A673 (cell line): ENCODE results near the gene FBXL13. TPM values are rescaled to one million over a fixed set of nuclear protein-coding genes. Genes with fewer than 3 reads are reported as not detected.

Experiments
- BruUV-seq: library from RNA; stranded (reverse); fragments of 400-500 nt; replicated peaks from 2 replicates; lab custom pipeline; 2021; lab: Mats Ljungman, UMichigan
- CTCF ChIA-PET: fragments of 300-600 bp; sonication (Branson Sonifier 250); formaldehyde crosslinking; loops from one replicate; lab custom pipeline; 2022; ENCODE audit warnings: antibody characterized with exemption; lab: Charles Lee
- POLR2A ChIA-PET: fragments of 300-600 bp; sonication (Branson Sonifier 250); formaldehyde crosslinking; loops from one replicate; lab custom pipeline; 2022; ENCODE audit warnings: antibody characterized with exemption; ENCODE audit not compliant: low non-redundant PET; lab: Charles Lee
- DNase-seq: peaks from one replicate; pipeline ENCODE4 v3.0.0-alpha.2; 2015; ENCODE audit warnings: low spot score
- H3K27ac ChIP-seq: fragments of 200-600 bp; sonication (generic); 2 replicates; pipeline ENCODE4 v1.5.1; 2016; ENCODE audit warnings: mixed run types, low read depth, mild to moderate bottlenecking, mixed read lengths, antibody characterized with exemption, low read length; ENCODE audit not compliant: poor library complexity, severe bottlenecking
- H3K27me3 ChIP-seq: fragments of 200-600 bp; sonication (generic); replicated peaks from 2 replicates; pipeline ENCODE4 v1.6.1; 2017; ENCODE audit warnings: mixed run types, low read depth, mild to moderate bottlenecking, mixed read lengths, antibody characterized with exemption, low read length; ENCODE audit not compliant: insufficient read depth, poor library complexity
- H3K36me3 ChIP-seq: fragments of 200-600 bp; sonication (generic); 2 replicates; pipeline ENCODE4 v1.6.1; 2016; ENCODE audit warnings: mixed run types, mild to moderate bottlenecking, mixed read lengths, antibody characterized with exemption, low read length; ENCODE audit not compliant: insufficient read depth, poor library complexity, severe bottlenecking
- H3K4me1 ChIP-seq: fragments of 200-600 bp; sonication (generic); 2 replicates; pipeline ENCODE4 v1.6.1; 2017; ENCODE audit warnings: mixed run types, mild to moderate bottlenecking, mixed read lengths, antibody characterized with exemption, low read length; ENCODE audit not compliant: insufficient read depth, poor library complexity, severe bottlenecking
- H3K4me3 ChIP-seq: fragments of 200-600 bp; sonication (generic); 2 replicates; pipeline ENCODE4 v1.5.1; 2016; ENCODE audit warnings: low read depth, mixed run types, mild to moderate bottlenecking, mixed read lengths, low read length; ENCODE audit not compliant: poor library complexity, severe bottlenecking
- H3K9me3 ChIP-seq: fragments of 200-600 bp; sonication (generic); 2 replicates; pipeline ENCODE4 v1.6.1; 2016; ENCODE audit warnings: mixed run types, low read depth, mild to moderate bottlenecking, mixed read lengths, antibody characterized with exemption, low read length; ENCODE audit not compliant: poor library complexity, severe bottlenecking
- EZH2 ChIP-seq: fragments of 200-600 bp; sonication (generic); IDR thresholded peaks from 2 replicates; pipeline ENCODE4 v1.6.1; 2017; ENCODE audit warnings: borderline replicate concordance, low read depth, mild to moderate bottlenecking, mixed read lengths, antibody characterized with exemption, low read length; ENCODE audit not compliant: poor library complexity, severe bottlenecking
- intact Hi-C: fragments of 100-400 bp; cut with micrococcal nuclease; formaldehyde crosslinking; loops from one replicate; pipeline ENCODE4 v1.10.0; 2022; ENCODE audit not compliant: unreplicated experiment
- total RNA-seq: library from RNA; stranded (reverse); gene quantifications from 2 replicates; pipeline ENCODE4 v1.2.3, GENCODE V29; 2021
- TF ChIP-seq, protein P1 (sequence below): fragments of 300-800, 200-600 bp; sonication (generic); conservative IDR thresholded peaks from 2 replicates; pipeline ENCODE4 v1.5.1; 2017; ENCODE audit warnings: low read depth, mild to moderate bottlenecking, antibody characterized with exemption, low read length, moderate library complexity, mixed read lengths

Gene FBXL13
- total RNA-seq, 1 experiment from 2014 or later: 0.37 TPM

DNA sequence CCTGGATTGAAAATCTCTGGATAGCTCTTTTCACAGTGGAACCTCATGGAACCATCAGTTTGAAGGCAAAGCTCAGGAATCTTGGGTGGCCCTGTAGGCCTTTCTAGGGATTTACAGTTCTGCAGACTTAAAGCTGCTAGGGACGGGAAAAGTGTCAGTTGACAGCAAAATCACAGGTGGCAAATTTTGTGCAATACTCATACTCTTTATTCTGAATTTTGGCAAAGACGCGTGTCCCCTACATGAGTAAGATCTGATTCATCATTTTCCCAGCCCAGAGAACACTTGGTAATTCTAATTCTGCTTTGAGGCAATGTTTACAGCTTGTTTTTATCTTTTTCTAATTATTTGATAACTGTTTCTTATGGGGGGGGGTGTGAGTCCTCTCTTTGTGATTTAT lies 158.2 kb downstream of the FBXL13 start:
- H3K4me3 ChIP-seq: no peak overlapping the region
- intact Hi-C loops: no loop called here
- BruUV-seq: no TSS peak

DNA sequence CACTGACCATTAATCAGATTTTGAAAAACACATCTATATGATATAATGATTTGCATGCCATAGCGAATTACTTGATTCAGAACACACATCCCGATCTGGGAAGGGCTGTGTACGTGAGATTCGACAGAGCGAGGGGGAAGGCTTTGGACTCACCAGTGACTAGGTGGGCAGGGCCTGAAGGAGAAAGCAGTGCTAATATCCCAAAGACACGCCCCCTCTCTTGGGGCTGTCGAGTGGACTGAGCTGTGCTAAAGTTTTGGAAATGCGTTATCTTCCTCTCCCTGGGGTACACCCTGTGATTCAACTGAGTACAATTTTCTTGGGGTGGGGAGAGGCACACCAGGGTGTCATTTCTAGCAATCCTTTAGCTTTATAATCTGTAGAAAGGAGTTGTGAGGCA lies 160.0 kb downstream of the FBXL13 start:
- intact Hi-C loops: loop anchor here (5.0 kb wide), 1 partner anchor 42 kb away; no protein-coding TSS in a partner anchor
- H3K4me1 ChIP-seq: peaks cover 32% of the 10 kb centered on the region
- ChIA-PET POLR2A (no interaction called here), CTCF (no interaction called here)
- no peaks in the 10 kb centered on the region for H3K9me3 ChIP-seq
- H3K4me3 ChIP-seq: no peak overlapping the region
- H3K27me3 ChIP-seq: no peaks in the 10 kb centered on the region
- TF ChIP-seq EZH2: no peak
- TF ChIP-seq, protein P1, sequence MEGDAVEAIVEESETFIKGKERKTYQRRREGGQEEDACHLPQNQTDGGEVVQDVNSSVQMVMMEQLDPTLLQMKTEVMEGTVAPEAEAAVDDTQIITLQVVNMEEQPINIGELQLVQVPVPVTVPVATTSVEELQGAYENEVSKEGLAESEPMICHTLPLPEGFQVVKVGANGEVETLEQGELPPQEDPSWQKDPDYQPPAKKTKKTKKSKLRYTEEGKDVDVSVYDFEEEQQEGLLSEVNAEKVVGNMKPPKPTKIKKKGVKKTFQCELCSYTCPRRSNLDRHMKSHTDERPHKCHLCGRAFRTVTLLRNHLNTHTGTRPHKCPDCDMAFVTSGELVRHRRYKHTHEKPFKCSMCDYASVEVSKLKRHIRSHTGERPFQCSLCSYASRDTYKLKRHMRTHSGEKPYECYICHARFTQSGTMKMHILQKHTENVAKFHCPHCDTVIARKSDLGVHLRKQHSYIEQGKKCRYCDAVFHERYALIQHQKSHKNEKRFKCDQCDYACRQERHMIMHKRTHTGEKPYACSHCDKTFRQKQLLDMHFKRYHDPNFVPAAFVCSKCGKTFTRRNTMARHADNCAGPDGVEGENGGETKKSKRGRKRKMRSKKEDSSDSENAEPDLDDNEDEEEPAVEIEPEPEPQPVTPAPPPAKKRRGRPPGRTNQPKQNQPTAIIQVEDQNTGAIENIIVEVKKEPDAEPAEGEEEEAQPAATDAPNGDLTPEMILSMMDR: no peak
- H3K36me3 ChIP-seq: no peaks in the 10 kb centered on the region
- peak; percentile 83 for DNase-seq
- H3K27ac ChIP-seq: no peak overlapping the region
- BruUV-seq: no TSS peak

More for the DNA sequence above, 158.2 kb downstream of the FBXL13 start:
- H3K4me1 ChIP-seq: peaks cover 32% of the 10 kb centered on the region
- no peak for TF ChIP-seq EZH2
- TF ChIP-seq, protein P1: no peak
- DNase-seq: peak; percentile 24
- no peak overlapping the region for H3K27ac ChIP-seq
- H3K27me3 ChIP-seq: no peaks in the 10 kb centered on the region
- ChIA-PET POLR2A (no interaction called here), CTCF (no interaction called here)
- H3K9me3 ChIP-seq: no peaks in the 10 kb centered on the region
- H3K36me3 ChIP-seq: no peaks in the 10 kb centered on the region

DNA sequence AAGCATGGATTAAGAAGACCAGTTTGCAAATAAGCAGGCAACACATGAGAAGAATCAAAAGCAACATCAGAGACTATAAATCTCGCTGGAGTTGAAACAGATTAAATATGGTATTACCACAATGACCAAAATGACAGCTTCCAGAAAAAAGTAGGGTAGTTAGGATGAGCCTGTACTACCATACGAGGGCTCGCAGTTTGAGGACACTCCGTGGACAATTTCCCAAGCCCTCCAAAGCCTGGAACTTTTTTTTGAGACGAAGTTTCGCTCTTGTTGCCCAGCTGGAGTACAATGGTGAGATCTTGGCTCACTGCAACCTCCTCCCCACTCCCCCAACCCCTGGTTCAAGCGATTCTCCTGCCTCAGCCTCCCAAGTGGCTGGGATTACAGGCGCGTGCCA lies 160.8 kb downstream of the FBXL13 start:
- ChIA-PET POLR2A (interaction anchor here (0.6 kb wide), 1 partner anchor 1547 kb away, joined by 8 read pairs; no protein-coding TSS in a partner anchor), CTCF (no interaction called here)
- H3K4me1 ChIP-seq: peaks cover 32% of the 10 kb centered on the region
- H3K36me3 ChIP-seq: no peaks in the 10 kb centered on the region
- TF ChIP-seq, protein P1: no peak
- no peak for TF ChIP-seq EZH2
- intact Hi-C loops: loop anchor here (5.0 kb wide), 1 partner anchor 42 kb away; no protein-coding TSS in a partner anchor
- H3K4me3 ChIP-seq: peak overlapping the region; percentile 46
- H3K9me3 ChIP-seq: no peaks in the 10 kb centered on the region
- H3K27me3 ChIP-seq: no peaks in the 10 kb centered on the region
- BruUV-seq: no TSS peak
- no peak for DNase-seq
- peak overlapping the region; percentile 20 for H3K27ac ChIP-seq
